GM12892 (cell line): ENCODE measurements around the gene RBM4.

Experiments
- POLR2A ChIP-seq: IDR thresholded peaks from 2 replicates; pipeline ENCODE4 v1.6.1; 2011; ENCODE audit warnings: low read depth, low read length, control low read depth
- POLR2AphosphoS5 ChIP-seq: IDR thresholded peaks from 2 replicates; pipeline ENCODE4 v1.6.1; 2011; ENCODE audit warnings: low read depth, low read length, control low read depth
- TAF1 ChIP-seq: IDR thresholded peaks from 2 replicates; pipeline ENCODE4 v1.6.1; 2011; ENCODE audit warnings: low read depth, mild to moderate bottlenecking, control low read depth, low read length, borderline replicate concordance

DNA sequence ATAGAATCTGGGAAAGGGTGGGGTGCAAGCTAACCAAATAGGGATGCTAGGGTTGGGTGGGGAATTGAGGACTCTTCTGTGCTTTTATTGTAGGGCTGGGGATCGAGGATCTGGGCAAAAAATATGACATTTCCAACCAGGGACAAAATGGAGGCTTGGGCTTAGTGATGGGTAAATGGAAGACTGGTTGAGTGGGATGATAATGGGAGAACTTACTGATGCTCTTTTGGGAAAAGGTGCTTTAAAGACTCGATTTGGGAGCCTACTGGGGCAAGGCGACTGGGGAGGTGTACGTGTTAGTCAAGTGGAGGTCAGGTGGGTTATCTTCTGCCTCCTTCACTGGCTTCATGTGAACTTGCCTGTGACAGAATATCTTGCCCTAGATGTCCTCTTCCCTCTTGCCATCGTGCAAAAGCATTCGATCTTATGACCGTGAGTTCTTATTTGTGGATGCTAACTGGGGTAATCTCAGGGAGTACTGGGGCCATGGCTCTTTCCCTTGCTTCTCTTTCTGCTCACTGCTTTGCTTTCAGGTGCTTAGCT, 10.4 kb upstream of the RBM4 start:
- peak; percentile 61; the same call in 1 of the 2 replicates for TF ChIP-seq POLR2AphosphoS5
- TF ChIP-seq POLR2A, result no peak; the same call in 1 of the 2 replicates
- TF ChIP-seq TAF1, result no peak
